ENCODE measurements around the gene PGP. TPM values are rescaled to one million over a fixed set of nuclear protein-coding genes. Genes with fewer than 3 reads are reported as not detected.
"Not testable (repeated sequence)": the region's sequence is repeated elsewhere in the genome, so short reads cannot be mapped to it uniquely, and the experiment has no call there.

Gene PGP
- polyA plus RNA-seq, 3 donors from 2014 or later, result 10.4 to 18.4 (median 17.7) TPM

DNA sequence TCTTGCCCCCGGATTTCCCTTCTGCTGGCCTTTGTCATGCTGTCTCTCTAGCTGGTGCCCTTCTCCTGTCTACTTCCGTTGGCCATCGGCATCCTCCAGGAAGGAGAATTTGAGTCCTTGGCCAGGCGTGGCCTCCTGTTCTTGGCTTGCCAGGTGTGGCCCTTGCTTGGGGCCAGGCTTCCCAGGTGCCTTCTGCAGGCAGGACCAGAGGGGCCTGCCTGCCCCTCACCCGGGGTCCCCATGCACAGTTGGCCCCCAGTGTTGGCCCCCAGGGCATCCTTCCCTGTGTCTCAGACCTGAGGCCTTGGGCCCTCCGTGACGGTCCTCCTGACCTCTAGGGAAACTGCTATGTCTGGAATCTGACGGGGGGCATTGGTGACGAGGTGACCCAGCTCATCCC lies 6.8 kb downstream of the PGP start:
- no peak for DNase-seq
- H3K36me3 Mint-ChIP-seq, result peaks cover 0 to 6% (median 0%) of the 10 kb centered on the region in 3 donors
- H3K27me3 Mint-ChIP-seq (ENCODE audit: low read depth in 3 of 3), result peaks cover 5 to 12% (median 7%) of the 10 kb centered on the region in 3 donors
- H3K4me1 Mint-ChIP-seq, result peaks cover 22 to 26% of the 10 kb centered on the region in 2 donors
- H3K4me3 Mint-ChIP-seq, result peak overlapping the region in 4 of 5 donors; percentile 44 to 73 (median 63)
- no peaks in the 10 kb centered on the region for H3K9me3 Mint-ChIP-seq
- H3K27ac Mint-ChIP-seq, result peak overlapping the region in 5 of 6 donors; percentile 25 to 69 (median 62)

DNA sequence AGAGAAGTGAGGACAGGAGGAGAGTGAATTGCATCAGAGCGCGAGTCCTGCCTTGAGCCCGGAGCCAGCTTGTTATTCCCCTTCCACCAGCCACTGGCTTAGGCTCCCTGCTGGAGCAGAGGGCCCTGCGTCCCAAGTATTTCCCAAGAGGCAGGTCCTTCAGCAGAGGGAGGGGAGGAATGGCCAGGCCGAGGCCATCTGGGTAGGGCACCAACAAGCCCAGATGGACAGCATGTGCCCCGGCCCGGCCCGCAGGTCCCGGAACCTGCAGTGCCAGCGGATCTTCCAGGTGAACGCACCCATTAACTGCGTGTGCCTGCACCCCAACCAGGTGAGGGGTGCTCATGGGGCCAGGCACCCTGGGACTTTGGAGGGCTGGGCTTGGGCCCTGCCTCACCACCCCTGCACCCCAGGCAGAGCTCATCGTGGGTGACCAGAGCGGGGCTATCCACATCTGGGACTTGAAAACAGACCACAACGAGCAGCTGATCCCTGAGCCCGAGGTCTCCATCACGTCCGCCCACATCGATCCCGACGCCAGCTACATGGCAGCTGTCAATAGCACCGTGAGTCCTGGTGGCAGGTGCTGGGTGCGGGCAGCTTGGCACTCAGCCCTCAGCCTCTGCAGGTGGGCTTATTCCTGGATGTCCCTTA lies 7.7 kb downstream of the PGP start:
- peak overlapping the region in 1 of 6 donors; percentile 71 for H3K27ac Mint-ChIP-seq
- peak overlapping the region in 4 of 5 donors; percentile 71 to 79 (median 76) for H3K4me3 Mint-ChIP-seq
- H3K36me3 Mint-ChIP-seq, result peaks cover 0 to 6% (median 3%) of the 10 kb centered on the region in 3 donors
- H3K9me3 Mint-ChIP-seq, result no peaks in the 10 kb centered on the region
- DNase-seq, result no peak
- peaks cover 19 to 21% of the 10 kb centered on the region in 2 donors for H3K4me1 Mint-ChIP-seq
- H3K27me3 Mint-ChIP-seq (ENCODE audit: low read depth in 3 of 3), result peaks cover 7 to 10% (median 9%) of the 10 kb centered on the region in 3 donors

GRCh38 chr16:2206420-2206779 lies 8.2 kb downstream of the PGP start:
- DNase-seq, result no peak
- H3K27me3 Mint-ChIP-seq (ENCODE audit: low read depth in 3 of 3), result peaks cover 7 to 11% (median 10%) of the 10 kb centered on the region in 3 donors
- H3K9me3 Mint-ChIP-seq, result no peaks in the 10 kb centered on the region
- peak overlapping the region; percentile 71 to 79 (median 76) for H3K4me3 Mint-ChIP-seq
- H3K36me3 Mint-ChIP-seq, result peaks cover 0 to 6% (median 3%) of the 10 kb centered on the region in 3 donors
- H3K4me1 Mint-ChIP-seq, result peaks cover 19 to 21% of the 10 kb centered on the region in 2 donors
- H3K27ac Mint-ChIP-seq, result peak overlapping the region in 4 of 6 donors; percentile 71 to 85 (median 80)

DNA sequence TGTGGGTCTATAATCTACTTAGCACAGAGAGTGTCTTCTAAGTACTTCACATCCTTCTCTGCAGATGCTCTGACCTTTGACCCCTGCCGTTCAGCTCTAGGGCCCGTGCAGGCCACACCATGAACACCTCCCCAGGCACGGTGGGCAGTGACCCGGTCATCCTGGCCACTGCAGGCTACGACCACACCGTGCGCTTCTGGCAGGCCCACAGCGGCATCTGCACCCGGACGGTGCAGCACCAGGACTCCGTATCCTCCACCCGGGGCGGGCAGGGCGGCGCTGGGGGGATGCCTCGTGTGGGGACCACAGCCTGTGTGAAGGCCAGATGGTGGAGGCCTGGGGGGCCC lies 8.7 kb downstream of the PGP start:
- H3K4me3 Mint-ChIP-seq, result peak overlapping the region; percentile 71 to 79 (median 76)
- peaks cover 0 to 6% (median 3%) of the 10 kb centered on the region in 3 donors for H3K36me3 Mint-ChIP-seq
- peaks cover 19 to 21% of the 10 kb centered on the region in 2 donors for H3K4me1 Mint-ChIP-seq
- H3K27me3 Mint-ChIP-seq (ENCODE audit: low read depth in 3 of 3), result peaks cover 7 to 11% (median 11%) of the 10 kb centered on the region in 3 donors
- DNase-seq, result no peak
- H3K27ac Mint-ChIP-seq, result peak overlapping the region in 5 of 6 donors; percentile 30 to 85 (median 79)
- no peaks in the 10 kb centered on the region for H3K9me3 Mint-ChIP-seq

DNA sequence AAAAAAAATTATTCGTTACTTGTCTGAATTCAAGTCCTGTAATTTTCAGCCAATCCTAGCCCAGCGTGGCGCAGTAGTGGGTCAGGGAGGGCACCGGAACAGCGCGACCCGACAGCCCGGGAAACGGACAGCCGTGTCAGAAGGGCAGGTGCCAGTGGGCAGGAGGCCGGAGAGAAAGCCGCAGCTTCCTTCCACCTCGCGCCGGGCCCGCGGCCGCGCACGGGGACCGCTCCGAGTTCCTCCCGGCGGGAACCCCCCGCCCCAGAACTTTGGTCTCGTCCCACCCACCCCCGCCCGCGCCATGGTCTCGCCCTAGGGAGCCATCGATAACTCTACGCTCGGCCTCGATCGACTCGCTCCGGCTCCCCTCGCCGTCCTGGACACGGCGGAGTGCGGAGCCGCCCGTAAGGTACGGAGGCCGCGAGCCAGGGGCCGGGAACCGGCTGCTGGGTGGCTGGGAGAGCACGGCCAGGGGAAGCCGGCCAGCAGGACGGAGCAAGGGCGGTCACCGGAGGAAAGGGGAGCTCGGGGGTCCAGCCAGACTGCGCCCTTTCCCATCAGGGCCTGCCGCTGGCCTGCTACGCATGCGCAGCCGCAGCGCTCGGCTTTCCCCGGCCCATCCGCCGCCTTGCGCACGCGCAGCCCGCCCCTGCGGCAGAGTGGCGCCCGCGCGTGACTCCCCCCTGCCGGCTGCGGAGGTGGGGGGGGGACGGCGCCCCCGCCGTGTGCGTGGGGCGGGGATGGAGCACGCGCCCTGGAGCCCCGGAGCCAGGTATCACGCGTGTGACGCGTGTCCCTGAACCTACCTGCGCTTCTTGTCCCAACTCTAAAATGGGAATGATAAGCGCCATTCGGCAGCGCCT lies 9.3 kb downstream of the PGP start, which contains the start of gene MLST8:
Gene MLST8, plus strand, starts transcription at position 351 of the 863 bp plus-strand sequence. CDS start 632 bp downstream, outside the sequence.
- peak; percentile 96 to 98 (median 98) for DNase-seq
- H3K4me1 Mint-ChIP-seq, result peaks cover 19 to 21% of the 10 kb centered on the region in 2 donors
- no peaks in the 10 kb centered on the region for H3K9me3 Mint-ChIP-seq
- H3K27ac Mint-ChIP-seq, result peak within 1 kb of the TSS; percentile 44 to 89 (median 81)
- H3K4me3 Mint-ChIP-seq, result peak within 1 kb of the TSS; percentile 79 to 86 (median 79)
- H3K27me3 Mint-ChIP-seq (ENCODE audit: low read depth in 3 of 3), result peaks cover 7 to 11% (median 11%) of the 10 kb centered on the region in 3 donors
- peaks cover 0 to 6% (median 6%) of the 10 kb centered on the region in 3 donors for H3K36me3 Mint-ChIP-seq

GRCh38 chr16:2204416-2205103 lies 10.1 kb downstream of the PGP start:
- no peaks in the 10 kb centered on the region for H3K9me3 Mint-ChIP-seq
- H3K27ac Mint-ChIP-seq, result peak overlapping the region; percentile 36 to 80 (median 78)
- H3K27me3 Mint-ChIP-seq (ENCODE audit: low read depth in 3 of 3), result peaks cover 7 to 11% (median 11%) of the 10 kb centered on the region in 3 donors
- peak in 1 of 3 donors; percentile 18 for DNase-seq
- peaks cover 0 to 8% (median 6%) of the 10 kb centered on the region in 3 donors for H3K36me3 Mint-ChIP-seq
- H3K4me3 Mint-ChIP-seq, result peak overlapping the region; percentile 66 to 80 (median 79)
- H3K4me1 Mint-ChIP-seq, result peaks cover 19 to 21% of the 10 kb centered on the region in 2 donors

DNA sequence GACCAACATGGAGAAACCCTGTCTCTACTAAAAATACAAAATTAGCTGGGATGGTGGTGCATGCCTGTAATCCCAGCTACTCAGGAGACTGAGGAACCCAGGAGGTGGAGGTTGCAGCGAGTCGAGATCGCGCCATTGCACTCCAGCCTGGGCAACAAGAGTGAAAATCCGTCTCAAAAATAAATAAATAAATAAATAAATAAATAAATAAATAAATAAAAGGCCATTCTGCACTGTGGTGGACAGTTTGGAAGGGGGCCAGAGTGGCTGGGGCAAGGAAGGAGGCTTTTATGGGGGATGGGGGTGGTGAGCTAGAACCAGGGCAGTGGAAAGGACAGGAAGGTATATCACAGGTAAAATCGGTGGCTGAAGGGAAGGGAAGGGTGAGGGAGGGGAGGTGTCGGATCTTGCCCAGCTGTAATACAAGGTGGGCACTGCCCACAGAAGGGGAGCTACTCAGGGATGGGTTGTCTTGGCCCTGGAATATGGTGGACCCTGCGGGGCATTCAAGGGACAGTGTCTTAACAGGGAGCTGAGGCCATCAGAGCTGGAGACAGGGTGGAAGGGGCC lies 11.4 kb downstream of the PGP start:
- H3K4me1 Mint-ChIP-seq, result peaks cover 19 to 23% of the 10 kb centered on the region in 2 donors
- not testable (repeated sequence) for DNase-seq, H3K36me3 Mint-ChIP-seq, H3K9me3 Mint-ChIP-seq
- peaks cover 9 to 16% (median 15%) of the 10 kb centered on the region in 3 donors for H3K27me3 Mint-ChIP-seq (ENCODE audit: low read depth in 3 of 3)
- peak overlapping the region in 2 of 6 donors; percentile 30 to 45 for H3K27ac Mint-ChIP-seq
- H3K4me3 Mint-ChIP-seq, result peak overlapping the region; percentile 37 to 79 (median 60)

DNA sequence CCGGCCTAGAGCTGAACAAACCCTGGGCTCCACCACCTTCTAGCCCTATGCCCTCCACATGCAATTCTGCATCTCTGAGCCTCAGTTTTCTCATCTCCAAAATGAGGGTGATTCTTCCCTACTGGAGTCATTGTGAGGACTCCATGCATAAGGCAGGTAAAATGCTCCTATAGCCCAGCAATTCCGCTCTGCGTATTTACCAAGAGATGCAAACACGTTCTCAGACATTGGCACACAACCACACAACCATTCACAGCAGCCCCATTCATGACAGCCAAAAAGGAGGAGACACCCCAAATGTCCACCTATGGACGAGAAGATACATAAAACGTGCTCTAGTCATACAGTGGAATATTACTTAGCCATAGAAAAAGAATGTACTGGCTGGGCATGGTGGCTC lies 14.3 kb downstream of the PGP start:
- H3K27ac Mint-ChIP-seq, result peak overlapping the region in 1 of 6 donors; percentile 53
- H3K9me3 Mint-ChIP-seq, result no peaks in the 10 kb centered on the region

GRCh38 chr16:2199621-2200139 lies 15.0 kb downstream of the PGP start:
- no peak for DNase-seq
- H3K36me3 Mint-ChIP-seq, result peaks cover 0 to 8% (median 0%) of the 10 kb centered on the region in 3 donors
- H3K9me3 Mint-ChIP-seq, result no peaks in the 10 kb centered on the region

More for the DNA sequence above, 14.3 kb downstream of the PGP start:
- Mint-ChIP-seq H3K4me3 (no peak overlapping the region), H3K36me3 (peaks cover 0 to 8% (median 0%) of the 10 kb centered on the region in 3 donors), H3K4me1 (peaks cover 7 to 13% of the 10 kb centered on the region in 2 donors), H3K27me3 (ENCODE audit: low read depth in 3 of 3) (peaks cover 7 to 23% (median 12%) of the 10 kb centered on the region in 3 donors)
- DNase-seq, result no peak

DNA sequence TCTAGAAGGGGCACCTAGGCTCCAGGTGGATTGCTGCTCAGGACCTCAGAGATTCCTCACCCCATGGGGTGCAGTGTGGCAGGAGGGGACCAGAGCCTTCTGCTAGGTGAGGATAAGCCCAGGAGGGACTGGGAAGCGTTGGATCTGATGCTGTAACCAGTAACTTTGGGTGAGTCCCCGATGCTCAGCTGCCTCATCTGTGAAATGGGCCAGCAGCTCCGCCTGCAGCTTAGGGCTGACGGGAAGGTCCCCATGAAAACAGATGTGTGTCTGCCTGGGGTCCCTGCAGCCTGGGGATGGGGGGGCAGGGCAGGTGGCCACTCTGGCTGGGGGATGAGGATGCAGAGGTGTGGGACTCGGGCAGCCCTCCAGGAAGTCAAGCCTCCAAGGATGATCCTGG lies 15.5 kb downstream of the PGP start:
- Mint-ChIP-seq H3K36me3 (peaks cover 0 to 8% (median 0%) of the 10 kb centered on the region in 3 donors), H3K9me3 (no peaks in the 10 kb centered on the region), H3K27ac (no peak overlapping the region), H3K27me3 (ENCODE audit: low read depth in 3 of 3) (peaks cover 5 to 25% (median 9%) of the 10 kb centered on the region in 3 donors), H3K4me1 (peaks cover 0 to 8% of the 10 kb centered on the region in 2 donors), H3K4me3 (no peak overlapping the region)
- DNase-seq, result no peak

More at GRCh38 chr16:2199621-2200139, 15.0 kb downstream of the PGP start:
- Mint-ChIP-seq H3K4me1 (peaks cover 5 to 12% of the 10 kb centered on the region in 2 donors), H3K4me3 (no peak overlapping the region), H3K27me3 (ENCODE audit: low read depth in 3 of 3) (peaks cover 5 to 25% (median 12%) of the 10 kb centered on the region in 3 donors), H3K27ac (no peak overlapping the region)

GRCh38 chr16:2198283-2198682 lies 16.4 kb downstream of the PGP start:
- H3K4me3 Mint-ChIP-seq, result peak overlapping the region in 3 of 5 donors; percentile 49 to 53 (median 50)
- H3K4me1 Mint-ChIP-seq, result peaks cover 0 to 5% of the 10 kb centered on the region in 2 donors
- peaks cover 7 to 22% (median 8%) of the 10 kb centered on the region in 3 donors for H3K27me3 Mint-ChIP-seq (ENCODE audit: low read depth in 3 of 3)

DNA sequence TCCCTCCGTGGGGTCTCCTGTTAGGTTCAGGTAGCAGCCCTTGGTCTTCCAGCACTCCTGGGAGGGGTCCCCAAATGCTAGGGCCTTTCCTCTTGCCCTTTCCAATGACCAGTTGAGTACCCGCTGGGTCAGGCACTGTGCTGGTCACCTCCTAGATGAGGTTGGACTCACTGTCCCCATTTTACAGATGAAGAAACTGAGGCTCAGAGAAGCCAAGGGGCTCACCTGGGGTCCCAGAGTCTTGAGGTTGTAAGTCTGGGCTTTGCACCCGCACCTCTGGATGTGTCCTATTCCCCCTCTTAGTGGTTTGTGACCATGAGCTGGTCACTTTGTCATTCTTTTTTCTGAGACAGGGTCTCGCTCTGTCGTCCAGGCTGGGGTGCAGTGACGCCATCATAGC lies 16.9 kb downstream of the PGP start:
- Mint-ChIP-seq H3K36me3 (peaks cover 0 to 8% (median 0%) of the 10 kb centered on the region in 3 donors), H3K4me1 (peaks cover 0 to 5% of the 10 kb centered on the region in 2 donors), H3K27ac (no peak overlapping the region), H3K9me3 (no peaks in the 10 kb centered on the region), H3K4me3 (peak overlapping the region; percentile 49 to 58 (median 50)), H3K27me3 (ENCODE audit: low read depth in 3 of 3) (peaks cover 7 to 22% (median 8%) of the 10 kb centered on the region in 3 donors)
- no peak for DNase-seq

More at GRCh38 chr16:2198283-2198682, 16.4 kb downstream of the PGP start:
- Mint-ChIP-seq H3K9me3 (no peaks in the 10 kb centered on the region), H3K27ac (no peak overlapping the region), H3K36me3 (peaks cover 0 to 8% (median 0%) of the 10 kb centered on the region in 3 donors)
- no peak for DNase-seq
